GM18951 (cell line): ENCODE data around the gene EXOC3L4.
"Not testable (repeated sequence)": the region's sequence is repeated elsewhere in the genome, so short reads cannot be mapped to it uniquely, and the experiment has no call there.

Experiments used
- POLR2A ChIP-seq: IDR thresholded peaks from 4 replicates; pipeline ENCODE4 v1.6.1; 2011; ENCODE audit warnings: mild to moderate bottlenecking; ENCODE audit not compliant: insufficient read length, insufficient read depth; ENCODE audit errors: extremely low read depth
- in situ Hi-C: fragments of 300-500 bp; cut with MboI; formaldehyde crosslinking; loops from one replicate; pipeline ENCODE4 v1.12.0; 2022; ENCODE audit warnings: low sequenced_read_pairs, mixed read lengths, inconsistent platforms; ENCODE audit not compliant: unreplicated experiment

EXOC3L4 gene

DNA sequence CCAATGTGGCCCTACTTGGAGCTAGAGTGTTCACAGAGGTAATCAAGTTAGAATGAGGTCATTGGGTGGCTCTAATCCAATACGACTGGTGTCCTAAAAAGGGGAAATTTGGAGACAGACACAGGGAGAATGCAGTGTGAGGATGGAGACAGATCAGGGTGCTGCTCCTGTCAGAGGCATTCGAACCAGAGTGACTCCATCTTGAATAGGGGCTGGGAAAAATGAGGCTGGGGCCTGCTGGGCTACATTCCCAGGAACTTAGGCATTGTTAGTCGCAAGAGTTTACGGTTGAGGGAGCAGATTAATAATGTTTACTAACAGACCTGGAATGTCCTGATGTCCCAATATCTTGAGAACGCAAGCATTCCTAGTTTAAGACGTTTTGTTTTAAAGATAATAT lies 49.0 kb downstream of the EXOC3L4 start:
- TF ChIP-seq POLR2A, result no peak

DNA sequence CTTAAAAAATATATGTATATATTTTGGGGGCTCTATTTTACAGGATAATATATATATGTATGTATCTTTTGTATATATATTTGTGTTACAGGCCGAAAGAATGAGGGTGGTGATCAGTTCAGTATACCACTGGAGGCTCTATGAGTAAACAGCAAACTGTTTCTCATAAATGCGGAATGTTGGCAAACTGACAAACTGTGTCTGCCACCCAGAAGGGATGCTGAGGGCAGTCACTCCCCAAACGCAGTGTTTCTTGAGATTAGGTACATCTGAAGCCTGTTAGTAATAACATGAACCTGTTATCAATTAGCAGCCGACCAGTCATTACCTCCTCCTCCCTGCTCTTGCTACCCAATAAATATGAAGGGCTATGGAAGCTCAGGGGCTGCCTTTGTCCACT lies 49.6 kb downstream of the EXOC3L4 start:
- in situ Hi-C loops, result no loop called here
- TF ChIP-seq POLR2A, result no peak

More for the DNA sequence above, 49.0 kb downstream of the EXOC3L4 start:
- in situ Hi-C loops, result no loop called here

DNA sequence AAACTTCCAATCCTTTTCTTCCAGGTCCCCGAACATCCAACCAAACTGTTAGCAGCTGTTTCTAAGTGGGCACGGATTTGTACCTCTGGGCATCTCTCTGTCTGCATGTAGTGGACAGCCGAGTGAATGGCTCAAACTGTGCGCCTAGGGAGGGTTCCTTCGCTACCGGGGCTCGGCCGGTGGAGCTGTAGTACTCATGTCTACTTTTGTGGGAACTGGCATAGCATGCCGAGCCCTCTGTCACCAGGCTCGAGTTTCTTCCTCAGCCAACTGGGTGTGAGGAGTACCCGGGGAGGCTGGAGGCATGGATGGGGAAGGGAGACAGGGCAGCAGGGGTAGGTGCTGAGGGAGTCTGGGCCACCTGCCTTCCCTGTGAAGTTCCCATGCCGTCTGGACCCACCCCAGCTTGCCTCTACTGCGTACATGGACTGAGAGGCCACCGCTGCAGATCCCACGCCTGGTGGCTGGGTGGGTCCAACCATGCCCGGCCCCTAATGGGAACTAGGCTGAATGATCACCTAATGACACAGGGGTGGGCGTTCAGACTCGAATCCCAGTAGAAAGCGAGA lies 51.7 kb downstream of the EXOC3L4 start:
- no peak for TF ChIP-seq POLR2A
- in situ Hi-C loops, result no loop called here

DNA sequence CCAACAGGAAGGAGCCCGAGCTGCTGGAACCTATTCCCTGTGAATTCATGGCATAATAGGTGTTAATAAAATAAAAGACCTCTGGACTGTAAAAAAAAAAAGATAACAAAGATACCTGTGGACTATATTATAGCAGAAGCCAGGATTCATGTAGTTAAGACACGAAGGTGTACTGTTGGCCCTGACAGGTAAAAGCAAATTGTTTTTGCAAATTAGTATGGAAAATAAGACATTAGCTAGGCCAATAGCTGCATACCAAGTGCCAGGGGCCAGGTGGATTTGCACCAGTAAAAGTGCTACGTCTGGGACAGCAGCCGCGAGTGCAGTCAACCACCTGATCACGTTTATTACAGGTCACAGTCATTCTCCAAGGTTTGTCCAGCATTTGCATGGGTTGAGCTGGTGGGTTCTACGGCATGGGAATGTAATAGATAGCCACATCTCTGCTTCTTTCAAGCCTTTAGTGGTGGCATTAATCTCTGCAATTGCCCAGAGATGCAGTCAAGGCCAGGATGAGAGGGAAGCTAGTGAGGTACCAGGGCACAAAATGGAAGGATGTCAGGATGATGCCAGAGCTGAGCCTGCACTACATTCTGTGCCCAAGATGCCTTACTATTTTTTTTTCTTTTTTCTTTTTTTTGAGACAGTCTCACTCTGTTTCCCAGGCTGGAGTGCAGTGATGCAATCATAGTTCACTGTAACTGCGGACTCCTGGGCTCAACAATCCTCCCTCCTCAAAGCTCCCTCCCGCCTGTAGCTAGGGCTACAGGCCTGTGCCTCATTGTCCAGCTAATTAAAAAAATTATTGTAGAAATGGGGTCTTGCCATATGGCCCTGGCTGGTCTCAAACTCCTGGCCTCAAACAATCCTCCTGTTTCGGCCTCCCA lies 55.1 kb downstream of the EXOC3L4 start:
- in situ Hi-C loops, result no loop called here
- TF ChIP-seq POLR2A, result no peak

DNA sequence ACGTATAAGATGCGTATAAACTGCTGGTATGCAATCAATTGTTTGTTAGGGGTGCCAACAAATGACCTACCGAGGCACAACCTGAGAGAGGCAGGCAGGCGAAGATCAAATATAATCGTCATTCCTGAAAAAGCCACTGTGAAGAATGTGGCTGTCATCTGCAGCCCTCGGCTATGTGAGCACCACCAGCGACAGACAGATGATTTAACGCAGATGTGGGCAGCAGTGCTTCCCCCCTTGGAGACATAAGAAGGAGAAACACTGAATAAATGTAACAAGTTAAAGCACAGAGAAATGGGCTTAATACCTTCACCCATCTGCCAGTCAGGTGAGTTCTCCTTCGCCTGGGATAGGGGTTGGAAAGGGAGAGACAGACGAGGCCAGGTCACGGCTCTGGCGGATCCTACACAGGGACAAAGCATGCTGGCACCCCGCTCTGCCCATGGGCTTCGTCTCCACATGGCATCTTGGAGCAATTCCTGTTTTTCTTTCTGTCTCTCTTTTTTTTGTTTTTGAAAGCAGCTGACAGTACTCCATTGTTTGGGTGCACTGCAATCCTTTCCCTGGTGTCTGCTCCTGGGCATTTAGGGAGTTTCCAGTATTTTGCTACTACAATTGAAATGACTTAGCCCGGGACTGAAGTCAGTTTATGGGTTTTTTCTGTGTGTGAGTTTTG lies 56.9 kb downstream of the EXOC3L4 start:
- in situ Hi-C loops, result no loop called here
- TF ChIP-seq POLR2A, result no peak

DNA sequence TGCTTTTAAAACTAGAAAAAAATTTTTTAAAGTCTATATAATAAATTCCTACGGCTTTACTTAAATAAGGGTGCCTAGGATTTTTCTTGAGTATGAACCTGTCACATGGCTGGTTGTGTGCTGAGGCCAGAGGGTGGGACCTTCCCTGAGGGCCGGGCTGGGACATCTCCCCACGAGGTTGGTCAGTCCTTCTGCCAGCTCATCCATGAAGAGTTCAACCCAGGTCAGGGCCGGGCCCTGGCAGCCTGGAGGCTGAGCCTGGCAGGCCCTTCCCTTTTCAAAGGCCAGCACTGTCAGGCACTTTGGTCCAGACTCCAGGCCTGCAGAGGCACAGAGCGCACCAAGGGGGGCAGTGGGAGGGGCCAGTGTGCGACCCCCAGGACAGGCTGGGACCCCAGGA lies 60.5 kb downstream of the EXOC3L4 start:
- TF ChIP-seq POLR2A, result no peak
- in situ Hi-C loops, result no loop called here

DNA sequence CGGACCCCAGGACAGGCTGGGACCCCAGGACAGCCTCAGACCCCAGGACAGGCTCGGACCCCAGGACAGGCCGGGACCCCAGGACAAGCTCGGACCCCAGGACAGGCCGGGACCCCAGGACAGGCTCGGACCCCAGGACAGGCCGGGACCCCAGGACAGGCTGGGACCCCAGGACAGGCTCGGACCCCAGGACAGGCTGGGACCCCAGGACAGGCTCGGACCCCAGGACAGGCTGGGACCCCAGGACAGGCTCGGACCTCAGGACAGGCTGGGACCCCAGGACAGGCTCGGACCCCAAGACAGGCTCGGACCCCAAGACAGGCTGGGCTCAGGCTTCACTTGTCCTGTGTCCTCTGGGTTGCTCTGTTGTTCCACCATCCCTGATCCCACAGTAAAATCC lies 60.9 kb downstream of the EXOC3L4 start:
- in situ Hi-C loops, result not testable (repeated sequence)

DNA sequence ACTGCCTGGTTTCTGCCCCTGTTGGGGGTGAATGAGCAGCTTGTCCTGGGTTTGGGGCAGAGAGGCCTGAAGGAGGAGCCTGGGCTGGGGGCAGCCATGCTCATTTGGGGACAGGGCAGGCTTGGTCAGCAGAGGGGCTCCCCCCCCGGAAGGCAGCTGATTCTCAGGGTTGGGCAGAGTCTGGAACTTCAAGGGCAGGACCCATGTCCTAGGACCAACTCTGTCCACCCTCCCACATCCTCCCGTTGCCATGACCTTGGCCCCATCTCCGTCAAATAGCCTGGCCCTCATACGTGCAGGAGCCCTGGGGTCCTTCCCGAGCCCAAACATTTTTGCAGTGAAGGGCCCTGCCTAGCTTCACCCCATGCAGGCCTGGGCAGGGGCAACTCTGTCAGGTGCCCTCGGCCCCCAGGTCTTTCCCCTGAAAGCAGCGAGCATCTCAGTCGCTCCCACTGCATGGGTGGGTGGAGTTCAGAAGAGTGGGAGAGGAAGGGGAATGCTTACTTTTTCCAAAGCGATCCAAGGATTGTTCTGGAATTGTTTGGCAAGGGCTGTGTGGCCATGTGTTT lies 61.4 kb downstream of the EXOC3L4 start:
- no peak for TF ChIP-seq POLR2A
- in situ Hi-C loops, result no loop called here

DNA sequence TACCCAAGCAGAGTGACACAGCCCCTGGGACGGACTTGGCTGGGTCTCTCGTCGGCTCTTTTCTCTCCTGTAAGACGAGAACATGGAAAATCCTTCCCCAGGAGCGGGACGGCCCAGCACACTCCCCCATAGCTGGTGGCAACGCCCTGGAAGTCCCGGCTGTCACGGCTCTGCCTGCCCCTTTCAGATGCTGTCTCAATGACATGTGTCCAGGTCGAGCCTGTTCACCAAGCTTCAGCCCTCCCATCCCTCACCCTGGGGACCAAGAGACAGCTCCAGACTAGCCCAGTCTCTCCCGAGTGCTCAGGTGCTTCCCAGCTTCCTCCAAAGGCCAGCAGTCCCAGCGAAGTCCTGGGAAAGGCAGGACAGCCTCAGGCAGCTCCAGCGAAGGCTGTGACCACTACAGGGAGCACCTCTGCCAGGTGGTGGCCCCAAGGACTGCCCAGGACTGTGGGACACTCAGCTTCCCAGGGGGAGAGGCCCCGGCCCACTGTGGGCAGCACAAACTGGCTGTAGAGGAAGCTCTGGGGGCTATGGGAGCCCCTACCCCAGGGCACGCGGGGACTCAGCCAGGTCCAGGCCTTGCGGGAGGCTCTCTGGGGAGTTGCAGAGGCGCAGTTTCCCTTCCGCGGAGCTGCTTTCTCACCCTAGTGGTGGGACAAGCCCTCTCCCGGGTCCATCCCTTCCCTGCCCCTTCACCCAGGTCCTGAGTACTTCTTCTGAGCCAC lies 62.3 kb downstream of the EXOC3L4 start:
- in situ Hi-C loops, result no loop called here
- no peak for TF ChIP-seq POLR2A

DNA sequence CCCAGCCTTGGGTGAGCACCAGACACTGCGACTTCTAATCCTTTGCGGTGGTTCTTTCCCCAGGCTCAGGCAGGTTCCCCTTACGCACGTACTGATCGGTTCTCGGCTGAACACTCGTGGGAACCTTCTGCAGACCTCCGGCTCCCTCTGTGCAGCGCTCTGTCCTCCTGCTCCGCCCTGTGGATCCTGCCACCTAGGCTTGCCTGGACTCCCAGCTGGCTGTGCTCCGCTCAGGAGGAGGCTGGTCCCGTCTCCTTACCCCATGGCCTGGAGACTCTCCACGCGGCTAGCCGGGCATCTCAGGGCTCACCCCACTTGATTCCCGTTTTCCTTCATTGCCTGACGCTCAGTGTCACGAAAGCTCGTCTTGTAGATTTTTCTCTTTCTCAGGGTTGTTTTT lies 63.4 kb downstream of the EXOC3L4 start:
- TF ChIP-seq POLR2A, result no peak
- in situ Hi-C loops, result no loop called here

DNA sequence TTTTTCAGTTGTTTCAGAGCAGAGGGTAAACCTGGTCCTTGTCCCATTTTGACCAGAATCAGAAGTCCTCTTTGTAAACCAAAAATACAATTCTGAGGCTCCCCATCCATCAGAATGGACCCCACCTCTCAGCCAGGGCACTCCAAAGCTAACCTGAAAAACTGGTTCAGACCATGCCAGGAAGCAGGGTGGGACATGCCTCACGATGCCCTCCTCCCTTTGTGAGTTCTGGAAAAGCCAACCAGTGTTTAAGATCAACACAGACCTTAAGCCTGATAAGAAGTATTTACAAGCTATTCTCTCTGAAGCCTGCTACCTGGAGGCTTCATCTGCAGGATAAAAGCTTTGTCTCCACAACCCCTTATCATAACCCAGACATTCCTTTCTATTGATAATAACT lies 64.2 kb downstream of the EXOC3L4 start:
- in situ Hi-C loops, result no loop called here
- no peak for TF ChIP-seq POLR2A
